Measurements from ENCODE around the gene SP2. TPM values are rescaled to one million over a fixed set of nuclear protein-coding genes. Genes with fewer than 3 reads are reported as not detected.

SP2 gene
- total and polyA plus RNA-seq, 2 of the 8 experiments (the other 6 are each of a cell fraction or from before 2014, with no cell fraction given): 5.6 to 13.8 TPM

- TF ChIP-seq SP2 (IDR thresholded peaks at IDR 0.05; ENCODE audit: low read length) (no peak), BCL11A (IDR thresholded peaks at IDR 0.05; ENCODE audit: low read depth in 2 of 2, low read length in 2 of 2) (no peak), CHD2 (IDR thresholded peaks at IDR 0.05; ENCODE audit: low read length) (no peak)
Measured at GRCh38 chr17:47867813-47868533, 28.1 kb upstream of the SP2 start (continued).
